Osteocyte (in vitro differentiated cells): ENCODE measurements around the gene TNFRSF8. TPM values are rescaled to one million over a fixed set of nuclear protein-coding genes. Genes with fewer than 3 reads are reported as not detected.

Source experiments
- microRNA-seq: library from miRNA; unstranded; fragments of <30 nt; microRNA quantifications from one replicate; pipeline ENCODE4 v1.1.0, GENCODE V29; 2020; ENCODE audit not compliant: unreplicated experiment
- total RNA-seq: library from RNA; stranded (reverse); gene quantifications from 2 replicates; pipeline ENCODE4 v1.2.1, GENCODE V29; 2021

Gene TNFRSF8
- total RNA-seq, 1 donor from 2014 or later, result not detected

Small RNAs within 50 kb of the gene (microRNA-seq; reads per million reads assigned to microRNA genes)
- not detected for gene MIR4632
- not detected for gene MIR6729
- not detected for gene MIR7846

Other genes starting within 250 kb of the TNFRSF8 start
- not detected in 2 replicates for gene NPPA, start 215.5 kb upstream of the TNFRSF8 start, total RNA-seq
- not detected in 2 replicates for gene NPPB, start 204.4 kb upstream of the TNFRSF8 start, total RNA-seq
- gene KIAA2013, start 136.9 kb upstream of the TNFRSF8 start, total RNA-seq, result 45.1 and 46.9 TPM in 2 replicates
- 204 and 217 TPM in 2 replicates for gene PLOD1, start 128.6 kb upstream of the TNFRSF8 start, total RNA-seq
- 64.6 and 69.2 TPM in 2 replicates for gene MFN2, start 82.9 kb upstream of the TNFRSF8 start, total RNA-seq
- 19.8 and 24.0 TPM in 2 replicates for gene MIIP, start 43.8 kb upstream of the TNFRSF8 start, total RNA-seq
- gene TNFRSF1B, start 103.7 kb downstream of the TNFRSF8 start, total RNA-seq, result 3.7 and 7.4 TPM in 2 replicates
- gene VPS13D, start 166.7 kb downstream of the TNFRSF8 start, total RNA-seq, result 41.1 and 45.3 TPM in 2 replicates